Right forelimb (tissue), 1 donor: Measurements from ENCODE around the gene TMEM165.

Experiments used
- DNase-seq: peaks from one replicate; pipeline ENCODE4 v3.0.0-alpha.2; 2018

Gene TMEM165

GRCh38 chr4:55468724-55469123 lies 73.0 kb downstream of the TMEM165 start:
- DNase-seq = no peak

GRCh38 chr4:55469979-55470378 lies 74.2 kb downstream of the TMEM165 start:
- no peak for DNase-seq
